ENCODE measurements around the gene CYP46A1. TPM values are rescaled to one million over a fixed set of nuclear protein-coding genes. Genes with fewer than 3 reads are reported as not detected.

The CYP46A1 gene
- total and polyA plus RNA-seq, 2 donors (not counting 1 experiment from before 2014, with no cell fraction given): 0.27 to 0.28 TPM

DNA sequence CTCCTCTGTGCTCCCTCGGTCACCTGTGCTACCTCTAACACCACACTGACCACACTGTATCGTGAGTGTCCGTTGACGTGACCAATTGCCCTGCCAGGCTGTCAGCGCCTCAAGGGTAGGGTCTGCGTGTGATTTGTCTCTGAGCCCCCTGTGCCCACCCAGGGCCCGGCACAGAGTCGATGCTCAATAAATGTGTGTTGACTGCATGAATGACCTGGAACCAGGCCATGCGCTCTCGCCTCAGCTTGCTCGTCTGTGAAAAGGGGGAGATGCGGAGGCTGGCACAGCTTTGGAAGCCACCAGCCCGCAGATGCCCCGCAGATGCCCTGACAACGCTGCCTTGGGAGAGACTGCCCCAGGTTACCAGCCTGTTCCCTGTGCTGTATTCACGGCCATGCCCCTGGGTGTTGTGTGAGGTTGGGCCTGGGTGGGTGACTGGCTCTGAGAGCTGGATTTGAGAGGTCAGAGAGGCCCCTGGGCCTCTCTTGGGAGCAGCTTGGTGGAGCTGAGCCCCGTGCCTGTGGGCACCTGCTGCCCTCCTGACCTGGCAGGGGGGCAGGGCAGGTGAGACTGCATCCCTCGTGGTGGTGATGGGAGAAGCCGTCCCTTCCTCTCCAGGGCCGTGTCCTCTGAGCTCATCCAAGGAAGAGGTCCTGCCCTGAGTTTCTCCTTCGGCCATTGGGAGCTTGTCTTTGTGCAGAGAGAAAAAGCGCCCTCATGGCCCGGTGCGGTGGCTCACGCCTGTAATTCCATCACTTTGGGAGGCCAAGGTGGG, 43.2 kb downstream of the CYP46A1 start:
- WGBS (ENCODE audit: insufficient coverage): 94% methylated on average over 23 of the region's 25 CpGs
- Mint-ChIP-seq H3K27me3 (peaks cover 29% of the 10 kb centered on the region), H3K27ac (no peak overlapping the region), H3K4me3 (no peak overlapping the region), H3K4me1 (peaks cover 2% of the 10 kb centered on the region), H3K9me3 (ENCODE audit: insufficient read depth) (no peaks in the 10 kb centered on the region)
- ChIA-PET CTCF (no interaction called here), POLR2A (no interaction called here)
- no peaks in the 10 kb centered on the region for H3K36me3 ChIP-seq (replicated peaks in 1 of 2; ENCODE audit: control extremely low read depth in 1 of 2, control insufficient read depth in 1 of 2, extremely low read depth in 1 of 2, insufficient read depth in 2 of 2, low read length in 1 of 2)
- intact Hi-C loops (cut with micrococcal nuclease): no loop called here
- no peaks in the 10 kb centered on the region for H3K9me3 ChIP-seq (ENCODE audit: control extremely low read depth in 1 of 3, control insufficient read depth in 2 of 3, insufficient read depth in 1 of 3, low read length in 2 of 3)
- peaks cover 0 to 33% (median 5%) of the 10 kb centered on the region in 4 experiments for H3K27me3 ChIP-seq (replicated peaks in 1 of 4; ENCODE audit: control extremely low read depth in 1 of 4, control insufficient read depth in 3 of 4, insufficient read depth in 4 of 4, low read length in 3 of 4)
- DNase-seq (no peak), ATAC-seq (ENCODE audit: low read depth) (no peak)
- H3K4me2 ChIP-seq (replicated peaks; ENCODE audit: low read depth, low read length, poor library complexity, severe bottlenecking): no peak overlapping the region
- H3K9ac ChIP-seq (ENCODE audit: low read length): no peak overlapping the region
- no peaks in the 10 kb centered on the region for H4K20me1 ChIP-seq (ENCODE audit: control insufficient read depth, insufficient read depth, low read length, poor library complexity, severe bottlenecking)
- no peak overlapping the region for H3K27ac ChIP-seq (ENCODE audit: low read length in 2 of 2)
- H3K4me1 ChIP-seq (ENCODE audit: control insufficient read depth in 2 of 2, insufficient read depth in 2 of 2, low read length in 2 of 2): peaks cover 0 to 3% of the 10 kb centered on the region in 2 donors
- H3K4me3 ChIP-seq (ENCODE audit: control extremely low read depth in 1 of 5, extremely low read depth in 1 of 5, insufficient read depth in 1 of 5, low read depth in 2 of 5, low read length in 4 of 5): no peak overlapping the region
- H3K79me2 ChIP-seq (ENCODE audit: control insufficient read depth, insufficient read depth, low read length): no peaks in the 10 kb centered on the region
- H2AFZ ChIP-seq (ENCODE audit: insufficient read depth, low read depth, low read length, poor library complexity, severe bottlenecking): no peak overlapping the region
- TF ChIP-seq, protein P1, sequence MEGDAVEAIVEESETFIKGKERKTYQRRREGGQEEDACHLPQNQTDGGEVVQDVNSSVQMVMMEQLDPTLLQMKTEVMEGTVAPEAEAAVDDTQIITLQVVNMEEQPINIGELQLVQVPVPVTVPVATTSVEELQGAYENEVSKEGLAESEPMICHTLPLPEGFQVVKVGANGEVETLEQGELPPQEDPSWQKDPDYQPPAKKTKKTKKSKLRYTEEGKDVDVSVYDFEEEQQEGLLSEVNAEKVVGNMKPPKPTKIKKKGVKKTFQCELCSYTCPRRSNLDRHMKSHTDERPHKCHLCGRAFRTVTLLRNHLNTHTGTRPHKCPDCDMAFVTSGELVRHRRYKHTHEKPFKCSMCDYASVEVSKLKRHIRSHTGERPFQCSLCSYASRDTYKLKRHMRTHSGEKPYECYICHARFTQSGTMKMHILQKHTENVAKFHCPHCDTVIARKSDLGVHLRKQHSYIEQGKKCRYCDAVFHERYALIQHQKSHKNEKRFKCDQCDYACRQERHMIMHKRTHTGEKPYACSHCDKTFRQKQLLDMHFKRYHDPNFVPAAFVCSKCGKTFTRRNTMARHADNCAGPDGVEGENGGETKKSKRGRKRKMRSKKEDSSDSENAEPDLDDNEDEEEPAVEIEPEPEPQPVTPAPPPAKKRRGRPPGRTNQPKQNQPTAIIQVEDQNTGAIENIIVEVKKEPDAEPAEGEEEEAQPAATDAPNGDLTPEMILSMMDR (IDR thresholded peaks at IDR 0.05): no peak
- TF ChIP-seq EZH2 (IDR thresholded peaks at IDR 0.05; ENCODE audit: borderline replicate concordance, insufficient read depth, low read depth, low read length, poor library complexity, severe bottlenecking): no peak

DNA sequence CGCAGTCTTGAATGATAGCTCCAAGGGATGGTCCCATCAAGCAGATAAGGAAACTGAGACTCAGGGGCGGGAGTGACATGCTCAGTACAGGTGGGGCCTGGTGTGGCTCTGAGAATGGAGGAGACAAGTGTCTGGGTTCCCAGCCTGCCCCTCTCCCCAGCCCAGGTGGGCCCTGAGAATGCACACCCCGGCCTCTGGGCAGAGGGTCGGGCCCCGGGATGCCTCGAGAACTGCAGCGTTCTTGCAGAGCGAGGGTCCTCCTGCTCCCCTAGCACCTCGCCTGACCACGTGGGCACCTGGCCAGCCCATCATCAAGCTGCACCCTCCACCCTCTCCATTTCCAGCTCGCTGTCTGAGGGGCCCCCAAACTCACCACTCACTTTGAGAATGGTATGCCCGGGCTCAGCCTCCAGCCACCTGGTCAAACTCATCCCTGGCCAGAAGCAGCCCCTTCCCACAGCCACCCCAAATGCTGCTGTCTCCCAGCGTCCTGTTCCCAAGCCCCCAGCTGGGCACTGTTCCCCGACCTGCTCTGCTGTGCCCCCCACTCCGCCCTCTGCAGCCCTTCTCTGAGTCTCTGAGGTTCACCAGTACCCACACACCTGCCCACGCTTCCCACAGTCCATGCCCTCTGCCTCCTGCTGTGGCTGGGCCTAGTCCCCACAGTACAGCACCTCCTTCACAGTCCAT, 44.3 kb downstream of the CYP46A1 start:
- POLR2A ChIA-PET: no interaction called here
- H3K36me3 ChIP-seq (replicated peaks in 1 of 2; ENCODE audit: control extremely low read depth in 1 of 2, control insufficient read depth in 1 of 2, extremely low read depth in 1 of 2, insufficient read depth in 2 of 2, low read length in 1 of 2): no peaks in the 10 kb centered on the region
- no peaks in the 10 kb centered on the region for H4K20me1 ChIP-seq (ENCODE audit: control insufficient read depth, insufficient read depth, low read length, poor library complexity, severe bottlenecking)

More for the DNA sequence above, 44.3 kb downstream of the CYP46A1 start:
- Histone ChIP-seq H3K79me2 (ENCODE audit: control insufficient read depth, insufficient read depth, low read length) (no peaks in the 10 kb centered on the region), H3K9me3 (ENCODE audit: control extremely low read depth in 1 of 3, control insufficient read depth in 2 of 3, insufficient read depth in 1 of 3, low read length in 2 of 3) (no peaks in the 10 kb centered on the region), H3K4me3 (ENCODE audit: control extremely low read depth in 1 of 5, extremely low read depth in 1 of 5, insufficient read depth in 1 of 5, low read depth in 2 of 5, low read length in 4 of 5) (no peak overlapping the region), H3K9ac (ENCODE audit: low read length) (no peak overlapping the region), H3K27ac (ENCODE audit: low read length in 2 of 2) (no peak overlapping the region), H2AFZ (ENCODE audit: insufficient read depth, low read depth, low read length, poor library complexity, severe bottlenecking) (no peak overlapping the region), H3K27me3 (replicated peaks in 1 of 4; ENCODE audit: control extremely low read depth in 1 of 4, control insufficient read depth in 3 of 4, insufficient read depth in 4 of 4, low read length in 3 of 4) (peaks cover 0 to 33% (median 5%) of the 10 kb centered on the region in 4 experiments), H3K4me1 (ENCODE audit: control insufficient read depth in 2 of 2, insufficient read depth in 2 of 2, low read length in 2 of 2) (peaks cover 0 to 3% of the 10 kb centered on the region in 2 donors), H3K4me2 (replicated peaks; ENCODE audit: low read depth, low read length, poor library complexity, severe bottlenecking) (no peak overlapping the region)
- DNase-seq (no peak), ATAC-seq (ENCODE audit: low read depth) (no peak)
- H3K27me3 Mint-ChIP-seq: peaks cover 31% of the 10 kb centered on the region
- H3K4me1 Mint-ChIP-seq: peaks cover 2% of the 10 kb centered on the region
- intact Hi-C loops (cut with micrococcal nuclease): no loop called here
- no peak overlapping the region for H3K4me3 Mint-ChIP-seq
- CTCF ChIA-PET: no interaction called here
- 87% methylated on average over 16 of the region's 16 CpGs for WGBS (ENCODE audit: insufficient coverage)
- TF ChIP-seq, protein P1 (IDR thresholded peaks at IDR 0.05): no peak
- no peak for TF ChIP-seq EZH2 (IDR thresholded peaks at IDR 0.05; ENCODE audit: borderline replicate concordance, insufficient read depth, low read depth, low read length, poor library complexity, severe bottlenecking)
- no peak overlapping the region for H3K27ac Mint-ChIP-seq
- no peaks in the 10 kb centered on the region for H3K9me3 Mint-ChIP-seq (ENCODE audit: insufficient read depth)

Data from B cell (primary cell).